Fibroblast of pulmonary artery (primary cell): Measurements from ENCODE around the gene NMNAT3.
"Not testable (repeated sequence)": the region's sequence is repeated elsewhere in the genome, so short reads cannot be mapped to it uniquely, and the experiment has no call there.

Source experiments
- DNase-seq: peaks from one replicate; pipeline ENCODE4 v3.0.0-alpha.2; 2010; ENCODE audit warnings: low read depth
- H3K4me3 ChIP-seq: replicated peaks from 2 replicates; pipeline ENCODE4 v1.5.1; 2011; ENCODE audit warnings: low read depth, mild to moderate bottlenecking, control low read depth, low read length, moderate library complexity
- TF ChIP-seq, protein P1 (sequence below): IDR thresholded peaks from 2 replicates; pipeline ENCODE4 v1.5.1; 2011; ENCODE audit warnings: mild to moderate bottlenecking, control low read depth, low read length, inconsistent platforms; ENCODE audit errors: missing control alignments

NMNAT3 gene

DNA sequence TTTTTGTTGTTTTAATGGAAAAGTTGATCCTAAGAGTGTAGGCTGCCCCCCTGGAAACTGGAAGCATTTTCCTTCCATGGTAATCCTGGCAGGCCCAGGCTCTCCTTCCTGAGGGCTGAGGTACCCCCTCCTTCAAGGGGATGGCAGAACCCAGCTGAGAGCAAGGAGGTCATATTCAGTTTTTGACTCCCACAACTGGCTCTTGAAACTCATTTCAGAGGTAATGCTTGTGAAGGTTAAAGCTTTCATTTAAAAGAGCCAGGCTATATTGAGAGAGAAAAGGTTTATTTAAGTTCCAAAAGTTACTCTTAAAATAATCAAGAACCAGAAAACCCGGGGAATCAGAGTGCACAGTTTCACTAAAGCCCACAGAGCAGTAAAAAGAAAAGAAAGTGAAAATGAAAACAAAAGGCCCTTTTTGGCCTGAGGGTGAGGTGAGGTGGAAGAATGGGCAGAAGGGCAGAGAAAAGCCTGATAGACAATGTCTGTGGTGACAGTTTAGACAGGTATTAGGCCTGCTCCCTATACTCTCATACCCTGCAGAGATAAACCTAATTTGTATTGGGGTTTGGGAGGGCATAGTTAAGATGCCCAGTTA lies 91.3 kb downstream of the NMNAT3 start:
- DNase-seq: no peak
- no peak overlapping the region for H3K4me3 ChIP-seq
- TF ChIP-seq, protein P1, sequence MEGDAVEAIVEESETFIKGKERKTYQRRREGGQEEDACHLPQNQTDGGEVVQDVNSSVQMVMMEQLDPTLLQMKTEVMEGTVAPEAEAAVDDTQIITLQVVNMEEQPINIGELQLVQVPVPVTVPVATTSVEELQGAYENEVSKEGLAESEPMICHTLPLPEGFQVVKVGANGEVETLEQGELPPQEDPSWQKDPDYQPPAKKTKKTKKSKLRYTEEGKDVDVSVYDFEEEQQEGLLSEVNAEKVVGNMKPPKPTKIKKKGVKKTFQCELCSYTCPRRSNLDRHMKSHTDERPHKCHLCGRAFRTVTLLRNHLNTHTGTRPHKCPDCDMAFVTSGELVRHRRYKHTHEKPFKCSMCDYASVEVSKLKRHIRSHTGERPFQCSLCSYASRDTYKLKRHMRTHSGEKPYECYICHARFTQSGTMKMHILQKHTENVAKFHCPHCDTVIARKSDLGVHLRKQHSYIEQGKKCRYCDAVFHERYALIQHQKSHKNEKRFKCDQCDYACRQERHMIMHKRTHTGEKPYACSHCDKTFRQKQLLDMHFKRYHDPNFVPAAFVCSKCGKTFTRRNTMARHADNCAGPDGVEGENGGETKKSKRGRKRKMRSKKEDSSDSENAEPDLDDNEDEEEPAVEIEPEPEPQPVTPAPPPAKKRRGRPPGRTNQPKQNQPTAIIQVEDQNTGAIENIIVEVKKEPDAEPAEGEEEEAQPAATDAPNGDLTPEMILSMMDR: no peak

DNA sequence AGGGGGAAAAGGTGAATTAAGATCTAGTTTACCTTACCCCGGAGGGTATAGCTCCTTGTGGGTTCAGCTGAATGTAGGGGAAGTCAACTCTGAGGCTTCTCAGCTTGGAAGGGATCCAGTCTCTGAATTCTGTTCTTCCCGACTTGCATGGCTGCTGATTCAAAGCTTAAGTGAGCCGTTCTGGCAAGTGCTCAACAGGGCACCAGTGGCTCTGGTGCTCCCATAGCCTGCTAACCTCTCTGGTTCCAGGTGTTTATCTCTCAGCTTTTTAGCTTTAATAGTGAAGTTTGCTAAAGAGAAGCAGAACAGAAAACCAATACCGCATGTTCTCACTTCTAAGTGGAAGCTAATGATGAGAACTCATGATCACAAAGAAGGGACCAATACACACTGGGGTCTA lies 92.0 kb downstream of the NMNAT3 start:
- DNase-seq: no peak
- H3K4me3 ChIP-seq: no peak overlapping the region
- TF ChIP-seq, protein P1: no peak

DNA sequence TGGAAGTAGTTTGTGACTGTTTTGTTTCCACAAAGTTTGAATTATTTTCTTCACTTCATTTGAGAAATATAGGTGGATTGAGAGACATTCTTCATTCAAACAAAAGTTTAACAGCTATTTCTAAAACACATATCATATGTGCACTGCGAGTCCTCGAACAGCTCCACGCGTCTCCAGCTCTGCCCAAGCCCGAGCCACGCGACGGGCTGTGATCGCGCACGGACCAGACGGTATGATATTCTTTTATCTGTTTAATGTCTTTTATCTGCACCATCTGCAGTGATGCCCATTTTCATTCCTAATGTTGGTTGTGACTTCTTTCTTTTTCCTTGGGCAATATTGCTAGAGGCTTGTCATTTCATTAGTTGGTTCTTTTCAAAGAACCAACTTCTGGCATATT lies 94.1 kb downstream of the NMNAT3 start:
- DNase-seq: not testable (repeated sequence)

DNA sequence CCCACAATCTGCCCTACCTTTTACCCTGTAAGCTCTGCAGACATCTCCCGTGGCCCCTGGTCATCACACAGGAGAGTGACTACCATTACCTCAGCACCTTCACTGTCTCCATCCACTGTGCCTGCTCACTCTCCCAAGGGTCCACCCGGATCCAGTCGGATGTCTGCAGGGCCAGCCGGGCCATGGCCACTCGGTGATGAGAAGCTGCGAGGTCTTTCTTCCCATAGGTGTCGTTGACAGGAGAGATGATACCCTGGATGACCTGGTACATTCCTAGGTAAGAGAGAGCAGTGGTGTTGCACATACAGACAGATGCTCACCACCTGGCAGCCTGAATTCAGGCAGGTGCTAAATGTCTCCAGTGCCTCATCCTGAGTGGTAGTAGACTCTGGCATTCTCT lies 99.0 kb downstream of the NMNAT3 start:
- DNase-seq: no peak
- H3K4me3 ChIP-seq: no peak overlapping the region
- TF ChIP-seq, protein P1: no peak

More for the DNA sequence above, 94.1 kb downstream of the NMNAT3 start:
- not testable (repeated sequence) for H3K4me3 ChIP-seq

- TF ChIP-seq, protein P1: no peak
- no peak overlapping the region for H3K4me3 ChIP-seq
- DNase-seq: no peak
Observed at GRCh38 chr3:139577909-139578308, 99.9 kb downstream of the NMNAT3 start.

GRCh38 chr3:139577346-139577745 lies 100.4 kb downstream of the NMNAT3 start:
- no peak for DNase-seq
- TF ChIP-seq, protein P1: no peak
- H3K4me3 ChIP-seq: no peak overlapping the region

GRCh38 chr3:139574026-139574947 lies 103.5 kb downstream of the NMNAT3 start:
- DNase-seq: peak; percentile 9
- TF ChIP-seq, protein P1: no peak
- no peak overlapping the region for H3K4me3 ChIP-seq
